ENCODE data around the gene GPR4.
"Not testable (repeated sequence)": the region's sequence is repeated elsewhere in the genome, so short reads cannot be mapped to it uniquely, and the experiment has no call there.

The GPR4 gene

DNA sequence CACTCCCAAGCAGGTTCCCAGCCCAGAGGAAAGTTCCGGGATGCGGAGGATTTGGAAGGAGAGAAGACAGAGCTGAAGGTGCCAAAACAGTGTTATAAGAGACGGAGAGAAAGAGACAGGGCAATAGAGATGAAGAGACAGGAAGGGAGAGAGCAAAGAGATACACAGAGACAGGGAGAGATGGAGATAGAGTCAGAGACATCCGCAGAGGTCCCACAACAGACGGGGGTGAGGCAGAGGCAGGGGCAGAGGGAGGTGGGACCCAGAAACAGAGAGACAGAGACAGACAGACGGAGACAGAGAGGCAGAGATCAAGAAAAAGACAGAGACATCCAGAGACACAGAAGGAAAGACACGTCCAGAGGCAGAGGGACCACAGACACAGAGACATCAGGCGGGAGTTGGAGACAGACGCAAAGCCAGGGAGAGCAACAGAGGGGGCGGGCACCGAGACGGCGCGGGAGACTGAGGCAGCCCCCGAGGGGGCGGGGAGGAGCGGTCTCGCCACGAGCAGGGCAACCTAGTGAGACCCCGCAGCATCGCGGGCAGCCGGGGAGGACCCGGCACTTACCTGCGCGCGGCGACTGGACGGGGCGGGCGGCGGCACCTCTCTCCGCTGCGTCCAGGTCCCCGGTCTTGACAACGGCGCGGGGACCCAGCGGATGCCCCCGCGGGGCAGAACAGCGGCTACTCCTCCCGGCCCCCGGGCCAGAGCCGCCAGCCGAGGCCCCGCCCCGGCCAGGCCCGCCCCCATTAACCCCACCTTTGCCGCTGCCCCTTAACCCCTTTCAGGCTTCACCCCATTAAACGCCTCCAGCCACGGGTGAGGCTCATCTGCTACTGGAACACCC, at the start of gene GPR4:
Gene GPR4, minus strand, starts transcription at position 689 of the 851 bp plus-strand sequence. CDS start 10,346 bp downstream, outside the sequence.
- FAIRE-seq: no peak

DNA sequence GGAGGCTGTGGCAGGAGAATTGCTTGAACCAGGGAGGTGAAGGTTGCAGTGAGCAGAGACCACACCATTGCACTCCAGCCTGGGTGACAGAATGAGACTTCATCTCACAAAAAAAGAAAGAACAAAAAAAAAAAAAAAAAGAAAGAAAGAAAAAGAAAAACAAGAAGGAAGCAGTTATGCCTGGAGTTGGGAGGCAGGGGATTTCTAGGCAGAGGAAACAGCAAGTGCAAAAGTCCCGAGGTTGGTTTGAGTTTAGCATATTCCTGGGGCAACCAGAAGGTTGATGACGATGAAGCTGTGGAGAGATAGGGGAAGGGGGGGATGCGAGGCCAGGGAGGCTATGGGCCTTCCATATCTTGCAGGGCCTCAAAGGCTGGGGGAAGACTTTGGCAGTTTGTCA, 48.7 kb upstream of the GPR4 start:
- FAIRE-seq: no peak

- no peak for FAIRE-seq
Measured at GRCh38 chr19:45646345-45646698, 44.3 kb upstream of the GPR4 start.

GRCh38 chr19:45645631-45646344, 43.8 kb upstream of the GPR4 start:
- FAIRE-seq: peak; percentile 58

DNA sequence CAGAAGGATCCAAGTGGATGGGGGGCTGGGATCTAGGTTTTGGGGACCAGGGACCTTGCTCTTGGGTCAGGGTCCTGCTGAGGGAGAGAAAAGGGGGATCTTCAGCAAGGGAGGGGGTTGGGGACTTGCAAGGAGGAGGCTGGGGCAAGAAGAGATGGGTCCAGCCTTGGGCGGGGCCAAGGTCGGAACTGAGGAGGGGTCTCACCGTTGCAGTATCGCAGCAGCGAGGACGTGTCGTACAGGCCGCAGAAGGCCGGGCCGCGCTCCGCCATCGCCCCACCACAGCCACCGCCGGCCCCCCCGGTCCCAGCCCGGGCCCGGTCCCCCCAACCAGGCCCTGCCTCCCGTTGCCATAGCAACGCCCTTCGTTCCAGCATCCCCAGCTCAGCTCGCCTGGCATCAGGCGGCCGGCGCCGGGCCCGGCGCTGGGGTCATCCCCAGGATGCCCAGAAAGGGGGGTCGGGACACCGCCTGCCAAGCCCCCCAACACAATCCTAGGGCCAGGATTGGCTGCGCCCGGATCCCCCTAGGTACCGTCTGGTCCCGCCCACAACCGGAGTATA, 43.1 kb upstream of the GPR4 start:
- FAIRE-seq: no peak

- FAIRE-seq: no peak
Measured at GRCh38 chr19:45643927-45644771, 42.1 kb upstream of the GPR4 start.

GRCh38 chr19:45643024-45643926, 41.3 kb upstream of the GPR4 start:
- FAIRE-seq: no peak

- FAIRE-seq: peak; percentile 67
Measured at GRCh38 chr19:45641274-45642105, 39.5 kb upstream of the GPR4 start.

DNA sequence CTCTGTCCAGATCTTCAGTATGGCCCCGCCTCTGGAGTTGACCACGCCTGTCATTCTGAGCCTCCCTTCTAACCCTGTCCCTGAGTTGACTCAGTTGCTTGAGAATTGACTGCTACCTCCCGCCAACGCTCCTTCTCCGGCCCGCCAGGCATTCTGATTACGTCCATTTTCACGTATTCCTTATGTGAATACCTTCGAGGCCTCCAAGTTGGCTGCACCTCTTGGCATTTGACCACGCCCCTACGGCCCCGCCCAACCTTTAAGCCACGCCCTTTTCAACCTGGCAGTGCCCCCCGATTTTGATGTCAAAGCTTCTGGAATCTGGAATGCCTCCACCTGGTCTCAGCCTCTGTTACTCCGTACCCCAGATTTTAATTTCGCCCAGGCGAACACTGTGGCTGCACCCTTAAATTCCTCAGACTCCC, 38.8 kb upstream of the GPR4 start:
- no peak for FAIRE-seq

DNA sequence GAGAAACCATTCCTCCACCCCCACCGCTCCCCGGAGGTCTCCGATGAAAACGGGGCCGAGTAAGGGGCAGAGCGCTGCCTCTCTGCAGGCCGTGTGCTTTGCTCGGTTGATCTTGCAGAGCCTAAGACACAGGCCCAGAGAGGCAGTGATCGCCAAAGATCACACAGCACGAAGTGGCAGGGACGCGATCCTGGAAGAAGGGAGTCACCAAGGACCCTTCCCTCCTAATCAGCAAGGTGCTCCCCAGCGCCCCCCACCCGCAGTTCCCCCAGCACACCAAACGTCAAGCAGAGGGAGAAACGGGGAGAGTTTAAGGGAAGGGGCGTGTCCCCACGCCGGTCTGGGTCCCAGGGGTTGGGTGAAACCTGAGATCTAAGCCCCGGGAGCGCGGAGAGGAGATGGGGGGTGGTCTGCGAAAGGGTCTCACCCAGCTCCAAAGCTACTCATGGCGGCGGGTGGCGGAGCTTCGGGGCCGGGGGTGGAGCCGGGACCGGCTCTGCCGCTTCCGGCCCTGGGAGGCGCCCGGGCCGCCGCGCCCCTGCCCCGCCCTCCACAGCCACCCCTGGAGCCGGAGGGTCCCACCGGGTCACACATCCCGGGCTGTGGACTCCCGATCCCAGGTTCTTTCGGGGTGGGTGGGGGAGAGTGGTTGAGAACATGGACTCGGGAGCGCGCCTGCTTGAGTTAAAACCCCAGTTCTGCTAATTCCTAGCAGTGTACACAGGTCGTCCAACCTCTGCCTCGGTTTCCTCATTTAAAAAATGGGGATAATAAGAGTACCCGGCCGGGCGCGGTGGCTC, 37.1 kb upstream of the GPR4 start, which contains the start of gene EML2:
Gene EML2, minus strand, starts transcription at position 468 of the 800 bp plus-strand sequence. Its CDS starts 21 bp downstream, at position 447.
- no peak for FAIRE-seq

GRCh38 chr19:45637890-45638667, 36.1 kb upstream of the GPR4 start:
- FAIRE-seq: no peak

- no peak for FAIRE-seq
Measured at GRCh38 chr19:45636902-45637301, 34.9 kb upstream of the GPR4 start.

DNA sequence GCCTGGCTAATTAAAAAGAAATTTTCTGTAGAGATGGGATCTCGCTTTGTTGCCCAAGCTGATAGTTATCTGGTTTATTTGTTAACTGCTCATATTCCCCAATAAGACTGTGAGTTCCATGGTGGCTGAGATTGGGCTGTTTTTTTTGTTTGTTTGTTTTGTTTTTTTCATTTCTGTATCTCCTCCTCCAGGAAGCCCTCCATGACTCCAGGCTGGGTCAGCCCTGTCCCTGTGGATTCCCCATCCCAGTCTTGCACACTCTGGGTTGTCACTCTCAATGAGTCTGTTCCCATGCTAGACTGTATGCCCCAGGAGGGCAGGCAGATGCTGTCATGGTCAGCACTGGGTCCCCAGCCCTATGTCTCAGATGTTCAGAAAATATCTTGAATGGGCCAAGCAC, 34.3 kb upstream of the GPR4 start:
- FAIRE-seq: no peak

DNA sequence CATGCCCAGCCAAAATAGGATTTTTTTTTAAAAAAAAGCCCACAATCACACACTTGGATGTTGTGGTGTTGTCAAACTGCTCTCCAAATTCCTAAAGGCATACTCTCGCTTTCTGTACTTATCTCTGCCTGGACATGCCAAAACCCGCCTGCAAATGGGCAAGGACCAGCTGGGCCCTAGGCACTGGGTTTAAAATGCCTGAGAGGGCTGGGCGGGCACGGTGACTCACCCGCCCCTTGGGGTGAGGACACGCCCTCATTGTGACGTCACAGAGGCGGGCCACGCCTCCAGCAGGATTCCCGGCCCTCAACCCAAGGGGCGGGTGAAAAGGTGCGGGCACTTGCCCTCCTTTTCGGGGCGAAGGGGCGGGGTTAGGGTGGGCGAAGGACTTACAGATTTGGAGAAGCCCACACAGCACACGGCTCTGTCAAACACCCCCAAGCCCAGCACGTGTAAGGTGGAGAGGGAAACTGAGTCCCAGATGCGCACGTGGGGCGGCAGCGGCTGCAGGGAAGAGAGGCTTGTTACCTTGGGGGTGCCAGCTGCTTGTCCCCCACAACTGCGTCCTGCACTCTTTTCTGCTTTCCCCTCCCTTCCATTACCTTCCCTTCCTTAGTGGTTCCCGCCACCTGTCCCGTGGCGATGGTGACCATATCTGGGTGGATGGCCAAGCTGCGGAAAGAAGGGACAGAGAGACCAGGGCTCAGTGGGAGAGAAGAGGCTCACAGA, 30.6 kb upstream of the GPR4 start:
- FAIRE-seq: no peak

DNA sequence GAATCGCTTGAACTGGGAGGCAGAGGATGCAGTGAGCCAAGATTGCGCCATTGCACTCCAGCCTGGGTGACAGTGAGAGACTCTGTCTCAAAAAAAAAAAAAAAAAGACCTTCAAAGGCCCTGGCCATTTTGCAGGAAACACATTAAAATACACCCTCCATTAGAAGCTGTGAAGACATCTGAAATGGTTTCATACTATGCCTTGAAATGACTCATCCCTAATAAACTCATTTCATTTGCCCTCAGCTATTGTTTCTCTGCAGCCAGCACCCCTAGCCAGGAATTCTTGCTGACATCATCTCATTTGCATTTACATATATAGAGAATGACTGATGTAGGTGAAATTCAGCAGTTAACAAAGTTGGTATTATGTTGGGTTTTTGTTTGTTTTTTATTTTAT, 28.5 kb upstream of the GPR4 start:
- no peak for FAIRE-seq

DNA sequence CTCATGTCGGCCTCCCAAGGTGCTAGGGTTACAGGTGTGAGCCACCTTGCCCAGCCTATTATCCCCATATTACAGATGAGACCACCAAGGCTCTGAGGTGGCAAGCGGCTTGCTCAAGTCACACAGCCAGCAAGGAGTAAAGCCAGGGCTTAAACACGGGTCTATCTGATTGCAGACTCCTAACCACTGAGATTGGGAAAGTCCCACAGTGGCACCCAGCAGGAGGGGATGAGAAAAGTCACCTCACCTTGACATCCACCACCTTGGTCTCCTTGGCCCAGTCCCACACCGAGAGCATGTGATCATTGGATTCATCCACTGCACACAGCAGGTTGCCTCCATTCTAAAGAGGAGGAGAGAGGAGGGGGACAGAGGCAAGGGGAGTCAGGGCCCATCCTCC, 27.7 kb upstream of the GPR4 start:
- FAIRE-seq: no peak

DNA sequence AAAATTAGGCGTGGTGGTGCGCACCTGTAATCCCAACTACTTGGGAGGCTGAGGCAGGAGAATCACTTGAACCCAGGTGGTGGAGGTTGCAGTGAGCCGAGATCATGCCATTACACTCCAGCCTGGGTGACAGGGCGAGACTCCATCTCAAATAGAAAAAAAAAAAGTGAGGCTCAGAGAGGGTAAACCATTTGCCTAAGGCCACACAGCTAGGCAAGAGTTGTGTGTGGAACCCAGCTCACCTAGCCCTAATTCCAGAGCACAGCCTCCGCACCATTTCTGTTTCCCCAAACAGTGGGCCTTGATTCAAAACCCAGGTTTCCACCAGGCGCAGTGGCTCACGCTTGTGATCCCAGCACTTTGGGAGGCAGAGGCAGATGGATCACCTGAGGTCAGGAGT, 26.2 kb upstream of the GPR4 start:
- FAIRE-seq: not testable (repeated sequence)

DNA sequence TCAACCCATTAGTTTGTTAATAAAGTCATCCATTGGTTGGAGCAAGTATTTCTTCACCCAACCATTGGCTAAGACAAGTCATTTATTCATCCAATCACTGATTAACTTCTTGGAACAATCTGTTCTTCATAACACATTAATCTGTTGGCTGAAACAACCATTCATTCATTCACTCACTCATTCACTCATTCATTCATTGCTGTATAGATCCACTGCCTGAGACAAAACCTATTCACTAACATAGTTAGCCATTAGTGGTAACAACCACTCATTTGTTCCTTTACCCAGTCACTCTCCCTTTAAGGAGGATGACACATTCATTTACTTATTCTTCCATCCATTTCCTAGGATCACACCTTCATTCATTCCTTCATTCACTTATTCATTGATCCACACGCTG, 22.0 kb upstream of the GPR4 start:
- FAIRE-seq: no peak

All from TTC549 (cell line).